B cell (primary cell): ENCODE results near the gene SUPT20HL1. TPM values are rescaled to one million over a fixed set of nuclear protein-coding genes. Genes with fewer than 3 reads are reported as not detected.

Experiments
- ATAC-seq: fragments of 200-7000 bp; cut with Tn5 transposase; one replicate; pipeline ENCODE4 v1.10.0; 2021; ENCODE audit warnings: low read depth, mild to moderate bottlenecking, moderate number of reproducible peaks, moderate library complexity
- CTCF ChIA-PET: fragments of 350-600 bp; sonication (Branson Sonifier 250); formaldehyde crosslinking; loops from one replicate; lab custom pipeline; 2021; ENCODE audit warnings: antibody characterized with exemption, inconsistent platforms; lab: Charles Lee
- POLR2A ChIA-PET: fragments of 350-600 bp; sonication (Branson Sonifier 250); formaldehyde crosslinking; loops from one replicate; lab custom pipeline; 2021; ENCODE audit warnings: antibody characterized with exemption; lab: Charles Lee
- DNase-seq: peaks from one replicate; pipeline ENCODE4 v3.0.0; 2013
- H2AFZ ChIP-seq: 2 replicates; pipeline ENCODE4 v1.6.1; 2012; ENCODE audit warnings: mild to moderate bottlenecking, low read depth, low read length; ENCODE audit not compliant: insufficient read depth, poor library complexity, severe bottlenecking
- H3K27ac ChIP-seq, 2 donors: 1 replicate in 1 of 2; 2 replicates in 1 of 2; pipeline ENCODE4 v1.5.1; 2012 to 2013; ENCODE audit warnings: low read length in 2 of 2, mild to moderate bottlenecking in 2 of 2, moderate library complexity in 1 of 2
- H3K27me3 ChIP-seq, 4 experiments: fragments of 200-600 bp in 1 of 4; sonication (generic) in 1 of 4; replicated peaks in 1 of 4; 1 replicate in 2 of 4; 2 replicates in 2 of 4; pipeline versions ENCODE4 v1.6.1 to v1.7.0; 2013 to 2016; ENCODE audit warnings: low read length in 3 of 4, mild to moderate bottlenecking in 2 of 4, mixed read lengths in 1 of 4, moderate library complexity in 1 of 4; ENCODE audit not compliant: insufficient read depth in 4 of 4, control insufficient read depth in 3 of 4; ENCODE audit errors: control extremely low read depth in 1 of 4
- H3K36me3 ChIP-seq, 2 experiments: replicated peaks in 1 of 2; 1 replicate in 1 of 2; 2 replicates in 1 of 2; pipeline versions ENCODE4 v1.6.1 to v1.7.1; 2013; ENCODE audit warnings: low read length in 1 of 2; ENCODE audit not compliant: insufficient read depth in 2 of 2, control insufficient read depth in 1 of 2; ENCODE audit errors: control extremely low read depth in 1 of 2, extremely low read depth in 1 of 2
- H3K4me1 ChIP-seq, 2 donors: fragments of 200-600 bp in 1 of 2; sonication (generic) in 1 of 2; 1 replicate in 1 of 2; 2 replicates in 1 of 2; pipeline versions ENCODE4 v1.5.1 to v1.6.1; 2013 to 2017; ENCODE audit warnings: low read length in 2 of 2; ENCODE audit not compliant: control insufficient read depth in 2 of 2, insufficient read depth in 2 of 2
- H3K4me2 ChIP-seq: replicated peaks from 2 replicates; pipeline ENCODE3; 2012; ENCODE audit warnings: mild to moderate bottlenecking, low read depth, low read length; ENCODE audit not compliant: poor library complexity, severe bottlenecking
- H3K4me3 ChIP-seq, 5 experiments: fragments of 200-600 bp in 1 of 5; sonication (generic) in 1 of 5; 1 replicate in 3 of 5; 2 replicates in 2 of 5; pipeline versions ENCODE4 v1.5.1 to v1.7.0; 2011 to 2016; ENCODE audit warnings: low read length in 4 of 5, mild to moderate bottlenecking in 4 of 5, low read depth in 2 of 5, control low read depth in 1 of 5, moderate library complexity in 1 of 5; ENCODE audit not compliant: insufficient read depth in 1 of 5; ENCODE audit errors: control extremely low read depth in 1 of 5, extremely low read depth in 1 of 5
- H3K79me2 ChIP-seq: fragments of 200-600 bp; sonication (generic); one replicate; pipeline ENCODE4 v1.6.0; 2016; ENCODE audit warnings: low read length; ENCODE audit not compliant: control insufficient read depth, insufficient read depth
- H3K9ac ChIP-seq: fragments of 200-600 bp; sonication (generic); 2 replicates; pipeline ENCODE4 v1.6.1; 2017; ENCODE audit warnings: mild to moderate bottlenecking, low read length, moderate library complexity
- H3K9me3 ChIP-seq, 3 donors: one replicate each; pipeline versions ENCODE4 v1.6.1 to v1.7.1; 2013; ENCODE audit warnings: low read length in 2 of 3; ENCODE audit not compliant: control insufficient read depth in 2 of 3, insufficient read depth in 1 of 3; ENCODE audit errors: control extremely low read depth in 1 of 3
- H4K20me1 ChIP-seq: 2 replicates; pipeline ENCODE4 v1.6.0; 2012; ENCODE audit warnings: mild to moderate bottlenecking, low read length; ENCODE audit not compliant: insufficient read depth, control insufficient read depth, poor library complexity, severe bottlenecking
- H3K27ac Mint-ChIP-seq: one replicate; pipeline ENCODE4 v1.8.0; 2021; ENCODE audit warnings: mixed read lengths
- H3K27me3 Mint-ChIP-seq: one replicate; pipeline ENCODE4 v1.8.0; 2021; ENCODE audit warnings: mixed read lengths
- H3K4me1 Mint-ChIP-seq: one replicate; pipeline ENCODE4 v1.8.0; 2021; ENCODE audit warnings: mixed read lengths
- H3K4me3 Mint-ChIP-seq: one replicate; pipeline ENCODE4 v1.8.0; 2021; ENCODE audit warnings: mixed read lengths
- H3K9me3 Mint-ChIP-seq: one replicate; pipeline ENCODE4 v1.8.0; 2022; ENCODE audit warnings: mixed read lengths; ENCODE audit not compliant: insufficient read depth
- EZH2 ChIP-seq: IDR thresholded peaks from 2 replicates; pipeline ENCODE4 v1.6.1; 2012; ENCODE audit warnings: borderline replicate concordance, low read depth, mild to moderate bottlenecking, moderate library complexity, low read length; ENCODE audit not compliant: insufficient read depth, poor library complexity, severe bottlenecking
- WGBS: methylation state at CpG from one replicate; pipeline ENCODE4 v1.1.5; 2013; ENCODE audit warnings: missing lambda C conversion rate; ENCODE audit not compliant: insufficient coverage; 5-methylcytosine and 5-hydroxymethylcytosine counted together
- intact Hi-C: fragments of 100-400 bp; cut with micrococcal nuclease; formaldehyde crosslinking; loops from one replicate; pipeline ENCODE4 v1.10.0; 2022
- polyA plus RNA-seq: library from polyadenylated mRNA; depleted of rRNA; stranded (reverse); fragments of >200 nt; gene quantifications from 2 replicates; pipeline ENCODE4 v1.2.3, GENCODE V29; 2012
- total RNA-seq, 2 donors: library from RNA; stranded (reverse); fragments of 120-200 nt in 1 of 2; gene quantifications; 1 replicate in 1 of 2; 2 replicates in 1 of 2; pipeline versions ENCODE4 v1.2.3 to v1.2.4, GENCODE V29; 2013 to 2022
- TF ChIP-seq, protein P1 (sequence below): fragments of 200-600 bp; IDR thresholded peaks from one replicate; pipeline ENCODE4 v1.8.0; 2022; ENCODE audit warnings: antibody characterized with exemption, mild to moderate bottlenecking

SUPT20HL1 gene
- total and polyA plus RNA-seq, 2 donors (not counting 1 experiment from before 2014, with no cell fraction given): not detected

DNA sequence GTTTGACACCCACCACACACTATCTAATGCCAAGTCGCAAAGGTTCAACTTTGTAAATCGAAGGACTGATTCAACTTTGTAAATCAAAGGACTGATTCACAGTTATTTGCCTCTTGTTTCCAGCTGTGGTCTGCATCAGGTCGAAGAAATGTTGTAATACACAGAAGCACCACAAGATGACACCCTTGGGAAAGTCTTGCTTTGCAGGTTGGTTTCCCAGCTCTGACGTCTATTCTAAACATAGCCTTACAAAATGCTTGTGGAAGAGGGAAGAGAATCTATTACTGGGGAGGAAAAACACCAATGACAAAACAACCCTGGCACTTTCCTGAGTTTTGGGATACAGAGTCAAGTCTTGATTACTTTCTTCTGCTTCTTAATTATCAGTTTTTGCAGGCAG lies 35.3 kb downstream of the SUPT20HL1 start:
- H4K20me1 ChIP-seq: no peaks in the 10 kb centered on the region
- H3K9me3 Mint-ChIP-seq: no peaks in the 10 kb centered on the region
- H3K9ac ChIP-seq: no peak overlapping the region
- no peak overlapping the region for H3K27ac ChIP-seq
- H3K27me3 ChIP-seq: peaks cover 0 to 4% (median 1%) of the 10 kb centered on the region in 4 experiments
- intact Hi-C loops: loop anchor here (1.0 to 5.0 kb wide), 3 partner anchors 68 to 104 kb away; no protein-coding TSS in a partner anchor
- H3K4me3 ChIP-seq: no peak overlapping the region
- TF ChIP-seq, protein P1, sequence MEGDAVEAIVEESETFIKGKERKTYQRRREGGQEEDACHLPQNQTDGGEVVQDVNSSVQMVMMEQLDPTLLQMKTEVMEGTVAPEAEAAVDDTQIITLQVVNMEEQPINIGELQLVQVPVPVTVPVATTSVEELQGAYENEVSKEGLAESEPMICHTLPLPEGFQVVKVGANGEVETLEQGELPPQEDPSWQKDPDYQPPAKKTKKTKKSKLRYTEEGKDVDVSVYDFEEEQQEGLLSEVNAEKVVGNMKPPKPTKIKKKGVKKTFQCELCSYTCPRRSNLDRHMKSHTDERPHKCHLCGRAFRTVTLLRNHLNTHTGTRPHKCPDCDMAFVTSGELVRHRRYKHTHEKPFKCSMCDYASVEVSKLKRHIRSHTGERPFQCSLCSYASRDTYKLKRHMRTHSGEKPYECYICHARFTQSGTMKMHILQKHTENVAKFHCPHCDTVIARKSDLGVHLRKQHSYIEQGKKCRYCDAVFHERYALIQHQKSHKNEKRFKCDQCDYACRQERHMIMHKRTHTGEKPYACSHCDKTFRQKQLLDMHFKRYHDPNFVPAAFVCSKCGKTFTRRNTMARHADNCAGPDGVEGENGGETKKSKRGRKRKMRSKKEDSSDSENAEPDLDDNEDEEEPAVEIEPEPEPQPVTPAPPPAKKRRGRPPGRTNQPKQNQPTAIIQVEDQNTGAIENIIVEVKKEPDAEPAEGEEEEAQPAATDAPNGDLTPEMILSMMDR: peak; percentile 76
- no peak for TF ChIP-seq EZH2
- ATAC-seq (peak; percentile 63), DNase-seq (peak; percentile 74)
- peak overlapping the region; percentile 10 for H2AFZ ChIP-seq
- peak overlapping the region; percentile 13 for H3K4me2 ChIP-seq
- no peaks in the 10 kb centered on the region for H3K4me1 ChIP-seq
- no peak overlapping the region for H3K4me3 Mint-ChIP-seq
- no CpG with 5 or more reads among the region's 4 CpGs for WGBS
- H3K27ac Mint-ChIP-seq: no peak overlapping the region
- H3K4me1 Mint-ChIP-seq: peaks cover 2% of the 10 kb centered on the region
- no peaks in the 10 kb centered on the region for H3K36me3 ChIP-seq
- H3K9me3 ChIP-seq: no peaks in the 10 kb centered on the region
- ChIA-PET POLR2A (no interaction called here), CTCF (interaction anchor here (0.8 to 8.6 kb wide), 21 partner anchors 11 to 280 kb away, joined by 3 to 255 read pairs (median 4); partner anchors contain the start of gene PDK3)
- peaks cover 10% of the 10 kb centered on the region for H3K27me3 Mint-ChIP-seq
- no peaks in the 10 kb centered on the region for H3K79me2 ChIP-seq

DNA sequence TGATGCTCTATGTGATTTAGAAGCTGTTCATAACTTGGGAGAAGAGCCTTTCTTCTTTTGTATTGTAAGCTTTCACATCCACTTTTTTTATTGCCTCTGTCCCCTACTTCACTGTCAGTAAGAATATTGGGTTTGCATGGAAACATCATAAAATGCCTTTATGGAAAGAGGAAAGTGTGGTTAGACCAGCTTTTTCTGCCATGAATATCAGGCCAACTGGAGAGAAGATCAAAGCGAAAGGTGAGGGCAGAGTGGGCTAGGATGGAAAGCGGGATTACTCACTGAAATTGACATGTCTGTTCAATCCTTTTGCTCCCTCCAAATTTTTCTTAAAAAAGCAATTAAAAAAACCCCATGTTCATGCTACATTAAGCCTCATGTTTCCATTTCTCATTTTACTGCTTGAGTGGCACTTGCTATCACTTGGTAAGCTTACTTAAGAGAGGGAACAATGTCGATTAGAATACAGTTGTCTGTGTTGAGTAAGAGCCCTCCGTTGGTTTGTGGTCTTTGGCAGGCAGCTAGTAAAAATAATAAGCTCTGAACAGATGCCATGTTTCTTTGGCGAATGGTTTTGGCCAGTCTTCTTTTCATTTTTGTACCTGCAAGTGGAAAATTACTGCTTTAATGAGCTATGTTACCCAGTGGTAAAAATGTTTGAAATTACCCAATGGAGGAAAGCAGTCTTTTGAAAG lies 35.9 kb downstream of the SUPT20HL1 start:
- DNase-seq (no peak), ATAC-seq (no peak)
- H3K4me1 Mint-ChIP-seq: peaks cover 2% of the 10 kb centered on the region
- Histone ChIP-seq H3K9me3 (no peaks in the 10 kb centered on the region), H3K27ac (no peak overlapping the region), H3K79me2 (no peaks in the 10 kb centered on the region), H3K4me3 (no peak overlapping the region), H3K4me2 (peak overlapping the region; percentile 13), H4K20me1 (no peaks in the 10 kb centered on the region), H3K36me3 (no peaks in the 10 kb centered on the region), H2AFZ (peak overlapping the region; percentile 10), H3K27me3 (peaks cover 0 to 3% (median 1%) of the 10 kb centered on the region in 4 experiments), H3K9ac (no peak overlapping the region), H3K4me1 (no peaks in the 10 kb centered on the region)
- TF ChIP-seq, protein P1: no peak
- TF ChIP-seq EZH2: no peak
- H3K27ac Mint-ChIP-seq: no peak overlapping the region
- 60% methylated on average over 1 of the region's 5 CpGs for WGBS
- no peak overlapping the region for H3K4me3 Mint-ChIP-seq
- ChIA-PET CTCF (interaction anchor here (0.8 to 8.6 kb wide), 21 partner anchors 10 to 165 kb away, joined by 3 to 255 read pairs (median 4); partner anchors contain the start of gene PDK3), POLR2A (no interaction called here)
- H3K9me3 Mint-ChIP-seq: no peaks in the 10 kb centered on the region
- intact Hi-C loops: loop anchor here (1.0 to 5.0 kb wide), 3 partner anchors 67 to 103 kb away; no protein-coding TSS in a partner anchor
- peaks cover 9% of the 10 kb centered on the region for H3K27me3 Mint-ChIP-seq
